ENCODE data around the gene TMEM130.

Gene TMEM130

DNA sequence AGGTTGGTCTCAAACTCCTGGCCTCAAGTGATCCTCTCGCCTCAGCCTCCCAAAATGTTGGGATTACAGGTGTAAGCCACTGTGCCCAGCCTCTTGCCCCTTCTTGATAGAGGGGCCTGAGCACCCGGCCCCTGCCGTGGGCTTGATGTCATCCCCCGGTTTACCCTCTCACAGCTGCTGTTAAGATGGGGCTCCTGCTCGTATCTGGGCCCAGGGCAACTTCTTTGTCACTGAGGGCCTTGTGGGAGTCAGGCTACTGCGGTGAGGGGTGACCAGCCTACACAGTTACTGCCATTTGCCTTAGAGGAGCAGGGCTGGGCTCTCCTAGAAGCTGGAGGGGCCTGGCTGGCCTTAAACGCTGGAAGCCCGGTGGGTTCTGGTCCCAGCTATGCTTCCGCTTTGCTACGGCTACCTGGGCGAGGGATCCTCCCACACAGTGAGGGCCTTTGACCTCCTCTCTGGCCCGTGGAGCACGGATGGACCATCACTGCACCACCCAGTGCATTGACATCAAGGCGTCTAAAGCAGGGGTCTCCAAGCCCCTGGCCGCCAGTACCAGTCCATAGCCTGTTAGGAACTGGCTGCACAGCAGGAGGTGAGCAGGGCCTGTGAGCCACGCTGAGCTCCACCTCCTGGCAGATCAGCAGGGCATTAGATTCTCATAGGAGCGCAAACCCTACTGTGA is 1.1 kb upstream of the TMEM130 start:
- FAIRE-seq (peak; percentile 44), DNase-seq (ENCODE audit: insufficient read length, low spot score) (no peak)
- no peak for TF ChIP-seq CTCF (IDR thresholded peaks at IDR 0.05; ENCODE audit: insufficient read depth, missing control alignments)

DNA sequence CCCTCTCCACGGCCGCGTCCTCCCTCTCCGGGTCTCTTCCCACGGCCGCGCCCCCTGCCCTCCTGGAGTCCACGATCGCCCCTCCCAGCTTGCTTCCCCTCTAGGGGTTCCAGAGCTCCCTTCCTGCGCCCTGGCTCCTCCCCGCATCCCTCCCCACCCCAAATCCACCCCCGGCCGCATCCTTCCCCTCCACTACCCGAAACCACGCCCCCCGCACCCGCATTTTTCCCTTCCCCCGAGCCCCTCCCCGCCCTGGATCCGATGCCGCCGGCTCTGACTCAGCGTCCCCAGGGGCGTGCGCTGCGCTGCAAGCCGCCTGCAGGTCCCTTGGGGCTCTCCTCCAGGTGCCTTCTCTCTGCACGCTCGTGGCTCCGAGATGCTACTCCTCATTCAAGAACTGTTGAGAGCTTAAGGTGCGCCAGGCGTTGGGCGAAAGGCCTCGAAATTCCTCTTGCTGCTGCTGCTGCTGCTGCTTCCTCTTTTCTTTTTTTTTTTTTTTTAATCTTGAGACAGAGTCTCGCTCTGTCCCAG is 372 bp upstream of the TMEM130 start:
- DNase-seq (ENCODE audit: insufficient read length, low spot score) (peak; percentile 65), FAIRE-seq (no peak)
- TF ChIP-seq CTCF (IDR thresholded peaks at IDR 0.05; ENCODE audit: insufficient read depth, missing control alignments): no peak

DNA sequence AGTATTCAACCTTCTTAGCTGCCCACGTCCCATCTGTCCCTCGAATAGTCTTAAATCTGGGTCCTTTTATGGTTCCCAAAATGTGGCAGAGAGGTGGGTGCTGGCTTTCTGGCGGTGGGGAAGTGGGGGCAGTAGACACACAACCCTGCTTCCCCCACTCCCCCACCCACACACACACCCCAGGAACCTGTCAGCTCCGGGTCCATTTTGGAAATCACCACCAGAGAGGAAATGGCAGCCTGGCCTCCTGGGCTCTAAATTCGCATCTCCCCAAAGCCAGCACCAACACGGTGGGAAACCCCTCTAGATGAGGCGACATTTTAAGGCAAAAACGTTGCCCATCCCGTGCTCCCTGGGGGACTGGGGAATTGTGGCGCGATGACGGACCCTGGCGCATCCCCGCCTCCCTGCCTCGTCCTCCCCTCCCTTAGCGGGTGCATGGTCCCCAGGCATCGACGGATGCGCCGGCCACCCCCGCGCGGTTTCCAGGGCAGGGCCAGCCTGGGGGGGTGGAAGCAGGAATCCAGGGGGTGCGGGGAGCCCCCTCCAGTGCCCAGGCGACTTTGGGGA is 702 bp downstream of the TMEM130 start:
- DNase-seq (ENCODE audit: insufficient read length, low spot score) (no peak), FAIRE-seq (no peak)

GRCh38 chr7:98868450-98868849 is 1.4 kb downstream of the TMEM130 start:
- FAIRE-seq (no peak), DNase-seq (ENCODE audit: insufficient read length, low spot score) (no peak)
- no peak for TF ChIP-seq CTCF (IDR thresholded peaks at IDR 0.05; ENCODE audit: insufficient read depth, missing control alignments)

More for the DNA sequence above, 702 bp downstream of the TMEM130 start:
- TF ChIP-seq CTCF (IDR thresholded peaks at IDR 0.05; ENCODE audit: insufficient read depth, missing control alignments): no peak

DNA sequence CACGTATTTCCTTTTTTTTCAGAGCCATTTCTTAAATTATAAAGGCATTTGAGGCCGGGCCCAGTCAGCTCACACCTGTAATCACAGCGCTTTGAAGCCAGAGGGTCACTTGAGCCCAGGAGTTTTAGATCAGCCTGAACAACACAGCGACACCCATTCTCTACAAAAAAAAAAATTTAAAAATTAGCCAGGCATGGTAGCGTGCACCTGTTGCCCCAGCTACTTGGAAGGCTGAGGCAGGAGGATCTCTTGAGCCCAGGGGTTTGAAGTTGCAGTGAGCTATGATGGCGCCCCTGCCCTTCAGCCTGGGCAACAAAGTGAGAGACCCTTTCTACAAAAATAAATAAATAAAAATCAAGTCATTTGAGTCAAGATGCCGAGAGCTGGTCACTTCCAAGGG is 3.0 kb downstream of the TMEM130 start:
- DNase-seq (ENCODE audit: insufficient read length, low spot score) (no peak), FAIRE-seq (no peak)
- TF ChIP-seq CTCF (IDR thresholded peaks at IDR 0.05; ENCODE audit: insufficient read depth, missing control alignments): no peak

GRCh38 chr7:98866351-98866750 is 3.5 kb downstream of the TMEM130 start:
- DNase-seq (ENCODE audit: insufficient read length, low spot score): no peak
- no peak for TF ChIP-seq CTCF (IDR thresholded peaks at IDR 0.05; ENCODE audit: insufficient read depth, missing control alignments)
- no peak for FAIRE-seq
